HepG2 (cell line): Measurements from ENCODE around the gene CCDC201.

Source experiments
- CC2D1A ChIP-seq: sonication (generic); formaldehyde crosslinking; IDR thresholded peaks from 2 replicates; pipeline ENCODE4 v1.8.1; 2023; ENCODE audit warnings: mild to moderate bottlenecking, missing genetic modification reagents
- CTCF ChIP-seq: sonication (generic); formaldehyde crosslinking; IDR thresholded peaks from 2 replicates; pipeline ENCODE4 v1.5.0; 2020; ENCODE audit warnings: mild to moderate bottlenecking, missing genetic modification reagents, moderate library complexity
- EP300 ChIP-seq, 3 experiments: sonication (generic) in 1 of 3; formaldehyde crosslinking in 1 of 3; IDR thresholded peaks; 2 replicates each; pipeline versions ENCODE4 v1.5.1 to v1.6.1; 2011 to 2020; ENCODE audit warnings: low read depth in 2 of 3, low read length in 2 of 3, borderline replicate concordance in 1 of 3, improper control_type of control experiment in 1 of 3, mild to moderate bottlenecking in 1 of 3, missing genetic modification reagents in 1 of 3, moderate library complexity in 1 of 3
- ESRRA ChIP-seq: sonication (generic); formaldehyde crosslinking; IDR thresholded peaks from 2 replicates; pipeline ENCODE4 v1.5.1; 2020; ENCODE audit warnings: mild to moderate bottlenecking, low read depth, missing genetic modification reagents
- EZH2 ChIP-seq: conservative IDR thresholded peaks from 2 replicates; pipeline ENCODE4 v1.6.1; 2012; ENCODE audit warnings: mild to moderate bottlenecking, low read depth, low read length, moderate library complexity
- FOXK2 ChIP-seq: fragments of 450-650 bp; IDR thresholded peaks from 2 replicates; pipeline ENCODE4 v1.6.1; 2016
- MAFF ChIP-seq: IDR thresholded peaks from 2 replicates; pipeline ENCODE4 v1.6.1; 2011; ENCODE audit warnings: low read depth, low read length, improper control_type of control experiment
- SIN3B ChIP-seq: fragments of 150-350 bp; IDR thresholded peaks from 2 replicates; pipeline ENCODE4 v1.6.1; 2014; ENCODE audit warnings: low read length
- ZNF556 ChIP-seq: sonication (generic); formaldehyde crosslinking; IDR thresholded peaks from 2 replicates; pipeline ENCODE4 v1.4.0; 2020; ENCODE audit warnings: mild to moderate bottlenecking, missing genetic modification reagents, borderline replicate concordance
- TF ChIP-seq, protein P1 (sequence below): sonication (generic); formaldehyde crosslinking; IDR thresholded peaks from 2 replicates; pipeline ENCODE4 v1.8.0; 2022; ENCODE audit warnings: missing genetic modification reagents, mild to moderate bottlenecking, moderate library complexity, borderline replicate concordance
- TF ChIP-seq, protein P2 (sequence below): sonication (generic); formaldehyde crosslinking; IDR thresholded peaks from 2 replicates; pipeline ENCODE4 v1.4.0; 2020; ENCODE audit warnings: missing genetic modification reagents
- TF ChIP-seq, protein P3 (sequence below): IDR thresholded peaks from 2 replicates; pipeline ENCODE4 v1.6.1; 2012; ENCODE audit warnings: inconsistent platforms

- TF ChIP-seq, protein P1, sequence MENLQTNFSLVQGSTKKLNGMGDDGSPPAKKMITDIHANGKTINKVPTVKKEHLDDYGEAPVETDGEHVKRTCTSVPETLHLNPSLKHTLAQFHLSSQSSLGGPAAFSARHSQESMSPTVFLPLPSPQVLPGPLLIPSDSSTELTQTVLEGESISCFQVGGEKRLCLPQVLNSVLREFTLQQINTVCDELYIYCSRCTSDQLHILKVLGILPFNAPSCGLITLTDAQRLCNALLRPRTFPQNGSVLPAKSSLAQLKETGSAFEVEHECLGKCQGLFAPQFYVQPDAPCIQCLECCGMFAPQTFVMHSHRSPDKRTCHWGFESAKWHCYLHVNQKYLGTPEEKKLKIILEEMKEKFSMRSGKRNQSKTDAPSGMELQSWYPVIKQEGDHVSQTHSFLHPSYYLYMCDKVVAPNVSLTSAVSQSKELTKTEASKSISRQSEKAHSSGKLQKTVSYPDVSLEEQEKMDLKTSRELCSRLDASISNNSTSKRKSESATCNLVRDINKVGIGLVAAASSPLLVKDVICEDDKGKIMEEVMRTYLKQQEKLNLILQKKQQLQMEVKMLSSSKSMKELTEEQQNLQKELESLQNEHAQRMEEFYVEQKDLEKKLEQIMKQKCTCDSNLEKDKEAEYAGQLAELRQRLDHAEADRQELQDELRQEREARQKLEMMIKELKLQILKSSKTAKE (CRISPR knock-in tag) = no peak
- TF ChIP-seq EP300 (IDR thresholded peaks at IDR 0.05; ENCODE audit: low read depth in 2 of 2, low read length in 2 of 2) (no peak), EP300 (CRISPR knock-in tag; IDR thresholded peaks at IDR 0.05; ENCODE audit: borderline replicate concordance) (no peak), MAFF (no peak), ZNF556 (CRISPR knock-in tag) (no peak), FOXK2 (no peak), CTCF (CRISPR knock-in tag) (no peak), CC2D1A (CRISPR knock-in tag) (no peak), SIN3B (no peak), EZH2 (no peak), ESRRA (CRISPR knock-in tag) (no peak)
- TF ChIP-seq, protein P2, sequence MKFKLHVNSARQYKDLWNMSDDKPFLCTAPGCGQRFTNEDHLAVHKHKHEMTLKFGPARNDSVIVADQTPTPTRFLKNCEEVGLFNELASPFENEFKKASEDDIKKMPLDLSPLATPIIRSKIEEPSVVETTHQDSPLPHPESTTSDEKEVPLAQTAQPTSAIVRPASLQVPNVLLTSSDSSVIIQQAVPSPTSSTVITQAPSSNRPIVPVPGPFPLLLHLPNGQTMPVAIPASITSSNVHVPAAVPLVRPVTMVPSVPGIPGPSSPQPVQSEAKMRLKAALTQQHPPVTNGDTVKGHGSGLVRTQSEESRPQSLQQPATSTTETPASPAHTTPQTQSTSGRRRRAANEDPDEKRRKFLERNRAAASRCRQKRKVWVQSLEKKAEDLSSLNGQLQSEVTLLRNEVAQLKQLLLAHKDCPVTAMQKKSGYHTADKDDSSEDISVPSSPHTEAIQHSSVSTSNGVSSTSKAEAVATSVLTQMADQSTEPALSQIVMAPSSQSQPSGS = no peak
- TF ChIP-seq, protein P3, sequence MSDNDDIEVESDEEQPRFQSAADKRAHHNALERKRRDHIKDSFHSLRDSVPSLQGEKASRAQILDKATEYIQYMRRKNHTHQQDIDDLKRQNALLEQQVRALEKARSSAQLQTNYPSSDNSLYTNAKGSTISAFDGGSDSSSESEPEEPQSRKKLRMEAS = no peak
Observed at GRCh38 chr7:45884136-45884535, 11.3 kb upstream of the CCDC201 start.
